Activated gamma-delta T cell treated with Interleukin-2 at 50 U/mL for 16 hours (primary cell): ENCODE measurements around the gene TRMT2A.
"Not testable (repeated sequence)": the region's sequence is repeated elsewhere in the genome, so short reads cannot be mapped to it uniquely, and the experiment has no call there.

Experiments used
- DNase-seq: peaks from one replicate; pipeline ENCODE4 v3.0.0-alpha.2; 2020

The TRMT2A gene

DNA sequence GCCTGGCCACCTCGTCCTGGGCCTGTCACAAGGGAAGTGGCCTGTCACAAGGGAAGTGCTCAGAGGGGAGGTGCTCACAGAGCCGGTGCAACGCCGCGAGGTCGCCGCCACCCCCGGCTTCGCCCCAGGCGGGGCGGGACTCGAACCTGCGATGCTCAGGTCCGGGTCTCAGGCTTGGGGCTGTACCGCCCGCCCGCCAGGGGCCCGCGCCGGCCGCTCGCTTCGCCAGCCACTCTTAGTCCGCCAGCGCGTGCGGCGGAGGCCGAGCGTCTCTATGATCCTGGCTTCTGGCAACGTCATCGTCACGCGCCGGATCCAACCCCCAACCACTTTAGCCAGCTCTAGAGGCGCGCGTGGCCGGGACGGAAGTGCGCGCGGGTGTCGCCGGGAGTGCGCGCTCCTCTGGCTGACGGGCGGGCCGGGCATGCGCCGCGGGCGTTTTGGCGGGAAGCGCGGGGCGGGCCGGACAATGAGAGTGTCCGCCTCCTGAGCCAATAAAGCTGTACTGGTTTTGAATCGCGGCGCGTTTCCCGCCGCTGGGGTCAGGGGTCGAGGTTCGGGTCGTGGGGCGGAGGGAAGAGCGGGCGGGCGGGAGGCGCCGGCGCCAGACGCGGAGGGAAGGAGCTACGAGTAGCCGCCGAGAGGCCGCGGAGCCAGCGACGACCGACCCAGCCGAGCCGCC is at the start of gene TRMT2A:
TRMT2A (minus strand) TSS at position 276 of the 682 bp plus-strand sequence. CDS start 320 bp downstream, outside the sequence.
- peak; percentile 93 for DNase-seq

GRCh38 chr22:20166703-20167102 is 49.7 kb upstream of the TRMT2A start:
- DNase-seq = no peak

- DNase-seq = no peak
Observed at GRCh38 chr22:20165913-20166312, 48.9 kb upstream of the TRMT2A start.

- DNase-seq = no peak
Observed at GRCh38 chr22:20165421-20165820, 48.4 kb upstream of the TRMT2A start.

DNA sequence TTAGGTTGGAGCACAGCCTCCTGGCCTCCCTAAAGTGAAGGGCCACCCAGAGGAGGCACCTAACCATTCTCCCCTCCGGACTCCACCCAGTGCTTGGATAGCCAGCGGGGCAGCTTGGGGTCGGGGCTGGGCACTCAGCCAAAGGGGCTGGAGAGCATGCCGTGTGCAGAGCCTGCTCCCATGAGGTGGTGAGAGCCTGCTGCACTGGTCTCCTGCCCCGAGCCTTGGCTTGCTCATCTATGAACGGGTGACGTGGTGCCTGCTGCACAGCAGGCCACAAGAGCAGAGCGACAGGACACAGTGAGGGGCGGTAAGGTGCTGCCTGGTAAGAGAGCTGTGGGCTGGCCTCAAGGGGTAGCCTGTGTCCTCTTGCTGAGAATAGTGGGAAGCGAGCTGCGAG is 47.8 kb upstream of the TRMT2A start:
- DNase-seq = no peak

DNA sequence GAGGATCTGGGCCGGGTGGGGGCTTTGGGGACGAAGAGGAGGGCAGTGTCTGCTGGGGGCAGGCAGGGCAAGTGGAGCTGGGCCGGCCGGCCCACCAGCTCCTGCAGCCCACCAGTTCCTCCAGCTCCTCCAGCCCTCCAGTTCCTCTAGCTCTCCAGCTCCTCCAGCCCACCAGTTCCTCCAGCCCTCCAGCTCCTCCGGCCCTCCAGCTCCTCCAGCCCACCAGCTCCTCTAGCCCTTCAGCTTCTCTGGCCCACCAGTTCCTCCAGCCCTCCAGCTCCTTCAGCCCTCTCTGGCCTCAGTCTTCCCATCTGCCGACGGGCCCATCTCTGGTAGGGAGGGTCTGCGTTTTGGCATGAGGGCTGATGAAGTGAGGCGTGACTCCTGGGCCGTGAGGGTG is 43.0 kb upstream of the TRMT2A start:
- no peak for DNase-seq

DNA sequence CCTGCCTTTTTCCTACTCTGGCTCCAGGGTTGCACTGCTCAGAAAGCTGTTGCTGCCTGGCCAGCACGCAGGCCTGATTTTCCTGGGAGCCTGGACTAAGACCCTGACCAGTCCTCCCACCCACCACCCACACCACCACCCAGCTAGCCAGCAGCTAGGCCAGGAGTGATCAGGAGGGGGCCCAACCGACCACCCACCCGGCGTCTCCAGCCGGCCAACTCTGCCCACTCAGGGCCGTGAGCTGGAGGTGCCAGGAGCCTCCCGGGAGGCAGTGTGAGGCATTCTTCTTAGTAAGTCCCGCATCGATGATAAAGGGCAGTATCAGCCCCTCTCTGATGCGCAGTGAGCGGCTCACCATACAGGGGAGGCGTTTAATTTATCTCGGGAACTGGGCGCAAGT is 42.5 kb upstream of the TRMT2A start:
- DNase-seq = not testable (repeated sequence)

GRCh38 chr22:20159076-20159475 is 42.0 kb upstream of the TRMT2A start:
- no peak for DNase-seq

- no peak for DNase-seq
Observed at GRCh38 chr22:20158391-20159036, 41.5 kb upstream of the TRMT2A start.

- DNase-seq = no peak
Observed at GRCh38 chr22:20157430-20158183, 40.6 kb upstream of the TRMT2A start.

DNA sequence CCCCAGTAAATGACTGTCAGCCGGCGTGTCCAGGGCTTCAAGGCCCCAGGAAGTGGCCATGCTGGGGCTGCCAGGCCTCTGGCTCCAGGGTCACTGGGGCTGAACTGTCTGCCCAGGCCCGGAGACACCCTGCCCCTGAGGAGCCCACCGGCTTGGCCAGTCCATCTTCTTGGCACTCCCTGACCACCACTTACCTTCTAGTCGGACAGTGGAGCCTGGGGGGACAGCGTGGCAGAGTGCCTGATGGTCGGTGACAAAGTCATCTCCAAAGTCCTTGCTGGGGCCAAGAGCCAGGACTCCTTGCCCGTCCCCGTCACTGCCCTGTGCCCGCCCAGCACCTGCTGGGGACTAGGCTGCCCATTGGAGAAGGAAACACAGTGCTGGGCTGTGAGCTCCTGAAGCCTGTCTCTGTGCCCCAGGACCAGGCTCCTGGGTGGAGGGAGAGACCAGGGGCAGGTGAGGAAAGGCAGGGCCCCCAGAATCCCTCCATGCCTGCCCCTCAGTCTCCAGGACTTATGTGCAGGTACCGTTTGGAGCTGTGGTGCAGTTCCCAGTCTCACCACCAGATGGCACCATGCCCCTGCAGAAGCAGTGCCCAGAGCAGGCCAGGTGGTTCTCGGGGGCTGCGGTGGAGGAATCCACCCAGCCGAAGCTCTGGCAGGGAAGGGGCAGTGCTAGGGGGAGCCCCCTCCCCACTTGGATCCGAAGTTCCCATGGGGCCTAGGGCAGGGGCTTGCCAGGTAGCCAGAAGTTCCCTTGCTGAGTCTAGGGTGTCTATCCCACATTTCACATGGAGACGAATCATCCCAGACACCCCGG is 39.8 kb upstream of the TRMT2A start:
- peak; percentile 93 for DNase-seq

DNA sequence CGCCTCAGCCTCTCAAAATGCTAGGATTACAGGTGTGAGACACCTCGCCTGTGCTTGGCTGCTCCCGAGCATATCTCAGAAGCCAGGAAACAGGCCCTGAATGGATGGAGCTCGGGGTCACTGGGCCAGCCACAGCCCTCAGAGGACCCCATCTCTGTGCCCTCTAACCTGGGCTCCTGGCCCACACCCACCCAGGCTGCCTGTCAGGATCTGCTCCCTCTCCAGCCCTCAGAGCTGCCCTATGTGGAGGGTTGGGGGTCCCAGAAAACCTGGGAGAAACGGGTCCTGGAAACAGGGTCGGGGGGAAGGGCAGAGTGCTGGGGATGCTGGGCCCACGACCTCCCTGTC is 39.0 kb upstream of the TRMT2A start:
- DNase-seq = no peak

DNA sequence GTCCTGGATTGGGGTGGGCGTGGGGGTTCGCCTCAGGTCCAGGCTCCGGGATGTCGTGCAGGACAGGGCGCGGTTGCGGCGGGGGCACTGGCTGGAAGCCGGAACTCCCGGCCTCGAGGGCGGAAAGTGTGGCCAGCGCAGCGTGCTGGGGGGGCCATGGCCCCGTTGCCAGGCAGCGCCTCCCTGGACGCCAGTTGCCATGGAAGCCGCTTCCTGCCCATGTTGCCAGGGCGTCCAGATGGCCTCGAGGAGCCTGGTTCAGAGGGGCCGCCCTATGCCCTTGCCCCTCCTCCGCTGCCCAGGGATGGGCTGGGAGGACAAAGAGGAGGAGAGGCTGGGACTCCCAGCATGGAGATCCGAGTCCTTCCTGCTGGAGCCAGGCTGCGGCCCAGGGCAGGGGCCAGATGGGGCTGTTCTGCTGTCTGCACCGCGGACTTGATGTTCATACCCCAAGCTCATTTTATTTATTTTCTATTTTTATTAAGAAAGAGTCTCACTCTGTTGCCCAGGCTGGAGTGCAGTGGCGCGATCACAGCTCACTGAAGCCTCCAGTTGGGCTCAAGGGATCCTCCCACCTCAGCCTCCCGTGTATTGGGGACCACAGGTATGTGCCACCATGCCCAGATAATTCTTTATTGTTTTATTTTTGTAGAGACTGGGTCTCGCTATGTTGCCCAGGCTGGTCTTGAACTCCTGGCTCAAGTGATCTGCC is 38.5 kb upstream of the TRMT2A start:
- no peak for DNase-seq

DNA sequence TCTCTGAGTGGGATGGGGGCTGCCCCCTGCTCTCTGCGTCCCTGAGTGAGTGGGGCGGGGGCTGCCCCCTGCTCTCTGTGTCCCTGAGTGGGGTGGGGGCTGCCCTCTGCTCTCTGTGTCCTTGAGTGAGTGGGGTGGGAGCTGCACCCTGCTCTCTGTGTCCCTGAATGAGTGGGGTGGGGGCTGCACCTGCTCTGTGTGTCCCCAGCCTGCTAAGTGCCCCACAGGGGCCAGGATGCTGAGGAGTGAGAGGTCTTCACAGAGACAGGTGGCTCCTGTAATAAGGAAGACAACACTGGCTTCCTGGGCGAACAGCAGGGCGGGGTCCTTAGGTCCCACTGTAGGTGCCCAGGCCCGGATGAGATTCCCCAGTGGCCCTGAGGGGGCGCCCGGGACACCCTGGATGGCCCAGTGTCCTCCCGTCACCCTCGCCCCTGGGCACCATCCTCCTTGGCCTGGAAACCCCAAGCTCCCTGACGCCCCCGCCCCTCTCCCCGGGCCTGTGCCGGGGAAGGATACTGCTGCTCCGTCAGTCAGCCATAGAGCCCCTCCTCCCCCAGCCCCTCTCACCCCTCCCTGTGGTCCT is 37.7 kb upstream of the TRMT2A start:
- DNase-seq = no peak

DNA sequence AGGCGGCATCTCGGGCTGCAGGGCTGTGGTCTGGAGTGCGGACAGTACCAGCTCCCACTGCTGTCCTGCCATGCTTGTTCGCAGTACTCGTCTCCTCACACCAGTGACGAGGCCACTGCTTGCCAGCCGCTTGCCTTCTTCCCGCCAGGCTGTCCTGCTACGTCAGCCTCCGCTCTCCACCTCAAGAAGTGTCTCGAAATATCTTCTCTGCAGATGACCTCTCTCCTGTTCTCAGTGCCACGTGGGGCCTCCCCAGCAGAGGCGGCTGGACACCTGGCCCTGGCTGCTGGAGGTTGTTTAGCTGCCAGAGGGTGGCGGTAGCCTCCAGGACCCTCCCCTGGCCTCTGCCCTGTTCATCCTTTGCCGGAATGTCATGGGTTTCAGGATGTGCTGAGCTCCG is 36.9 kb upstream of the TRMT2A start:
- no peak for DNase-seq

GRCh38 chr22:20152464-20152890 is 35.5 kb upstream of the TRMT2A start:
- no peak for DNase-seq

DNA sequence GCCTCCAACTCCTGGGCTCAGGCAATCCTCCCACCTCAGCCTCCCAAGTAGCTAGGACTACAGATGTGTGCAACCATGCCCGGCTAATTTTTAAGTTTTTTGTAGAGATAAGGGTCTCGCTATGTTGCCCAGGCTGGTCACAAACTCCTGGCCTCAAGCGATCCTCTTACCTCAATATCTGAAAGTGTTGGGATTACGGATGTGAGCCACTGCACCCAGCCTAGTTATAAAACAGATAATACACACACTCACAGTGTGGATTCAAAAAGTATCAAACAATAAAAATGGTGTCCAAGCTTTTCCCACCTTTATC is 34.2 kb upstream of the TRMT2A start:
- no peak for DNase-seq

- no peak for DNase-seq
Observed at GRCh38 chr22:20150381-20151275, 33.6 kb upstream of the TRMT2A start, which contains the start of gene CCDC188. Gene CCDC188, minus strand, starts transcription at chr22:20151055. Its CDS starts 69 bp downstream, at chr22:20150986.

DNA sequence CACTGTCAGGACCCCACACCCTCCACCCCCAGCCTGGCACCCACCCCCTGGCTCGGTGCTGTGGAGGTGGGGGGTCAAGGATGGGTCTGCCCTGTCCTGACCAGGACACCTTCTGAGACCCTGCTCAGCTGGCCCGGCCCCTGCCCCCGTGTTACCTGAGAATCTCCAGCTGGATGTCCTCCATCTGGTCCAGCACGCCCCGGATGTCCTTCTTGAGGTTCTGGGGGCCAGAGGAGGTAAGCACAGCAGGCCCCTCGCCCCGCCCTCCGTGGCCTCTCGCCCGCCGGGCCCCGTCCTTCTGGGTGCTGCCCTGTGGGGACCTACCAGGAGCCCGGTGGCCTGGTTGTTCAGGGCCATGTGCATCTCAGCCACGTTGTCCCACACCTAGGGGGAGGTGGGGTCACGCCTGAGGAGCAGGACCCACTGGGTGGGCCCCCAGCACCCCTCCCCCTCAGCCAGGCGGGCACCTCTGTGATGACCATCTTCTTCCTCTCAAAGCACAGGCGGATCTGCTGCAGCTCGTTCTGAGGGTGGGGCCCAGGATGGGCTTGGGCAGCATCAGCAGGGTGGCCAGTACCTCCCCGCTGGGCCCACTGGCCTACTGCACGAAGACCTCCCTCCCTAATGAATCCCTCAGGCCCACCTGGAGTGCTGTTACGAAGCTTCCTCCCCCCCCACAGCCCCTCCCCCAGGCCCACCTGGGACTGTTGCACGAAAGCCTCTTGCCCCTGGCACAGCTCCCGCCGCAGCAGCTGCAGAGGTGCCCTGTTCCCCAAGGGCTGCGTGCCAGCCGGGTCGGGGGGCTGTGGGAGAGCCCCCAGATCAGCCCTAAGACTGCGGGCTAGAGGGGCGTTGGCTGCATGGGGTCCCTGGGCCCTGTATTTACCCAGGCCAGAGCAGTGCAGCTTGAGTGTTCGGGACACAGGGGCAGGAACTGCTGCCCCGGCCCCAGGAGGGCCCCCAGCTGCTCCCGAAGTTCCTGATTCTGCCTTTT is 32.5 kb upstream of the TRMT2A start:
- no peak for DNase-seq

DNA sequence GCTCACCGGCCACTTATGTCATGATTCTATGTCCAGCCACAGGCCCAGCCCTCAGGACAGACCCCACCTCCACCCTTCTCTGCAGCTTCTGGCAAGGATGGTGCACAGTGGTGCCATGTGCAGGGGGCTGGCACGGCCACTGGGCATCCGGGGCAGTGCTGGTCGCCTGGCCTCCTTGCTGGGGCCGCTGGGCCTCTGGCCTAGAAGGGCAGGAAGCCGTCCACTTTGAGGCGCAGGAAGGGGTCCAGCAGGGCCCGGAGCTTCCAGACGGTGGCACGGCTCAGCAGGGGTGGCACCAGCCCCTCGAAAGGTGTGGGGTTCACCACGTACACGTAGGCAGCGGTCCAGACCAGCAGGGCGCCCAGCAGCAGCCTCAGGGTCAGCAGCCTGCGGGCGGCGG is 31.4 kb upstream of the TRMT2A start:
- DNase-seq = no peak
